Heart right ventricle (tissue), 16 donors: Measurements from ENCODE around the gene NHS. TPM values are rescaled to one million over a fixed set of nuclear protein-coding genes. Genes with fewer than 3 reads are reported as not detected.

Source experiments
- ATAC-seq, 8 donors: fragments of 200-7000 bp; cut with Tn5 transposase; one replicate each; pipeline ENCODE4 v1.9.1; 2020; ENCODE audit warnings: mild to moderate bottlenecking in 8 of 8, moderate library complexity in 8 of 8, moderate number of reproducible peaks in 1 of 8
- DNase-seq, 2 donors: peaks; one replicate each; pipeline ENCODE4 v3.0.0-alpha.2; 2020
- H3K27ac ChIP-seq, 10 donors: fragments of 200-600 bp; sonication (generic) in 2 of 10; one replicate each; pipeline versions ENCODE4 v1.5.0 to v1.8.0; 2020 to 2022; ENCODE audit warnings: mild to moderate bottlenecking in 3 of 10
- H3K27me3 ChIP-seq, 7 donors: fragments of 200-600 bp; one replicate each; pipeline ENCODE4 v1.8.0; 2021 to 2022; ENCODE audit warnings: mild to moderate bottlenecking in 2 of 7
- H3K36me3 ChIP-seq, 9 donors: fragments of 200-600 bp; sonication (generic) in 1 of 9; one replicate each; pipeline versions ENCODE4 v1.5.0 to v1.8.0; 2020 to 2022; ENCODE audit warnings: mild to moderate bottlenecking in 2 of 9
- H3K4me1 ChIP-seq, 9 donors: fragments of 200-600 bp; sonication (generic) in 1 of 9; one replicate each; pipeline versions ENCODE4 v1.5.0 to v1.8.0; 2020 to 2022; ENCODE audit warnings: mild to moderate bottlenecking in 4 of 9
- H3K4me3 ChIP-seq, 10 donors: fragments of 200-600 bp; sonication (generic) in 2 of 10; one replicate each; pipeline versions ENCODE4 v1.5.0 to v1.8.0; 2020 to 2022; ENCODE audit warnings: mild to moderate bottlenecking in 7 of 10, moderate library complexity in 2 of 10
- H3K9me3 ChIP-seq, 11 donors: fragments of 200-600 bp in 10 of 11; sonication (generic) in 2 of 11; one replicate each; pipeline versions ENCODE4 v1.5.0 to v1.8.0; 2013 to 2022; ENCODE audit warnings: mild to moderate bottlenecking in 2 of 11, control low read depth in 1 of 11, moderate library complexity in 1 of 11
- CTCF ChIP-seq, 9 donors: fragments of 200-600 bp; sonication (generic) in 2 of 9; IDR thresholded peaks; one replicate each; pipeline versions ENCODE4 v1.5.0 to v1.8.0; 2021 to 2022; ENCODE audit warnings: antibody characterized with exemption in 9 of 9, mild to moderate bottlenecking in 5 of 9, moderate library complexity in 1 of 9
- WGBS, 2 donors: extraction: QIAGEN DNeasy Blood & Tissue Kit; methylation state at CpG; one replicate each; pipeline ENCODE4 v1.1.7; 2013; ENCODE audit warnings: inconsistent platforms in 1 of 2; 5-methylcytosine and 5-hydroxymethylcytosine counted together
- intact Hi-C, 10 donors: fragments of 100-400 bp; cut with DNase I; formaldehyde crosslinking; loops; one replicate each; pipeline versions ENCODE4 v1.11.1 to v1.14.2; 2022
- polyA plus RNA-seq, 2 donors: library from polyadenylated mRNA; stranded (reverse); fragments of 200-250 nt; gene quantifications; one replicate each; pipeline ENCODE4 v1.2.3, GENCODE V29; 2013
- total RNA-seq, 10 donors: library from RNA; stranded (reverse); fragmentation: NEBNext Ultra II Directional in 3 of 10; extraction: Animal tissue kit (Norgen Biotek cat#: 25700) in 3 of 10; gene quantifications; one replicate each; pipeline versions ENCODE4 v1.2.1 to v1.2.4, GENCODE V29; 2021 to 2023
- donor health status: Arrhythmogenic right ventricular cardiomyopathy.
- donor health status: ischemic (EF 13 %, LVEDD 7.1; RV severe dilation, severe dysfunction).
- donor health status: healthy with polysubstance abuse.
- donor health status: DM: no; HTN: yes; CAD: no.
- donor health status: DM: no; HTN: no; CAD: no.
- donor health status: ischemic (EF 25% LVEDD 6.9; RV normal size, moderate dysfunction).
- donor health status: ischemic (EF 25% LVEDD 5.7; RV mildly dilated, moderate dysfunction).
- donor health status: healthy.
- donor health status: DM: yes; HTN: yes; CAD: no.
- donor health status: Ischemic cardiomyopathy.
- donor health status: ischemic (EF 35%, LVEDD 5.7; RV mildly dilated, moderate dysfunction).
- donor health status: nonischemic (EF 11% LVEDD 7.7; RV severe dilation, severe dysfunction).
- donor health status: DM: yes; HTN: yes; CAD: no.
- donor health status: PGD.
- donor health status: ischemic (EF 29% LVEDD 5.4; RV normal size, mild dysfunction).
- donor health status: nonischemic (EF 23%, LVEDD 6.1; RV moderate dilation, normal function).

The NHS gene
- total and polyA plus RNA-seq, 12 donors: 0.20 to 2.7 (median 1.2) TPM

- TF ChIP-seq CTCF (IDR thresholded peaks at IDR 0.05): no peak
- H3K27me3 ChIP-seq: peaks cover 0 to 10% (median 0%) of the 10 kb centered on the region in 7 donors
- no peaks in the 10 kb centered on the region for H3K4me1 ChIP-seq
- H3K9me3 ChIP-seq: no peaks in the 10 kb centered on the region
- no peak for DNase-seq
- no peaks in the 10 kb centered on the region for H3K36me3 ChIP-seq
- no peak overlapping the region for H3K27ac ChIP-seq
- no peak for ATAC-seq
- H3K4me3 ChIP-seq: no peak overlapping the region
- WGBS, 2 donors: 84 to 90% methylated on average over 2 of the region's 2 CpGs
- intact Hi-C loops: no loop called here
These were observed 90.2 kb downstream of the NHS start for GRCh38 chrX:17465201-17465600.

- 90 to 94% methylated on average over 4 of the region's 4 CpGs for WGBS, 2 donors
- intact Hi-C loops: no loop called here
These were observed 90.8 kb downstream of the NHS start for GRCh38 chrX:17465802-17466201.

GRCh38 chrX:17470136-17470535 lies 95.1 kb downstream of the NHS start:
- Histone ChIP-seq H3K4me1 (peaks cover 0 to 3% (median 0%) of the 10 kb centered on the region in 9 donors), H3K27me3 (no peaks in the 10 kb centered on the region), H3K9me3 (no peaks in the 10 kb centered on the region), H3K27ac (no peak overlapping the region), H3K4me3 (no peak overlapping the region), H3K36me3 (no peaks in the 10 kb centered on the region)
- no peak for DNase-seq
- no peak for ATAC-seq
- no peak for TF ChIP-seq CTCF (IDR thresholded peaks at IDR 0.05)
- intact Hi-C loops: no loop called here
- WGBS, 2 donors: 89 to 90% methylated on average over 6 of the region's 6 CpGs

More at GRCh38 chrX:17465802-17466201, 90.8 kb downstream of the NHS start:
- no peak overlapping the region for H3K27ac ChIP-seq
- H3K9me3 ChIP-seq: no peaks in the 10 kb centered on the region
- no peaks in the 10 kb centered on the region for H3K36me3 ChIP-seq
- no peak overlapping the region for H3K4me3 ChIP-seq
- H3K4me1 ChIP-seq: no peaks in the 10 kb centered on the region
- ATAC-seq: no peak
- peaks cover 0 to 10% (median 0%) of the 10 kb centered on the region in 7 donors for H3K27me3 ChIP-seq
- no peak for DNase-seq
- no peak for TF ChIP-seq CTCF (IDR thresholded peaks at IDR 0.05)

- no peak for TF ChIP-seq CTCF (IDR thresholded peaks at IDR 0.05)
- H3K36me3 ChIP-seq: no peaks in the 10 kb centered on the region
- H3K4me3 ChIP-seq: no peak overlapping the region
- H3K4me1 ChIP-seq: peaks cover 0 to 11% (median 0%) of the 10 kb centered on the region in 9 donors
- H3K27me3 ChIP-seq: peaks cover 0 to 4% (median 0%) of the 10 kb centered on the region in 7 donors
- WGBS, 2 donors: 80 to 87% methylated on average over 2 of the region's 2 CpGs
- H3K27ac ChIP-seq: no peak overlapping the region
- ATAC-seq (no peak), DNase-seq (no peak)
- H3K9me3 ChIP-seq: no peaks in the 10 kb centered on the region
- intact Hi-C loops: no loop called here
These were observed 96.1 kb downstream of the NHS start for GRCh38 chrX:17471121-17471520.
